HG03095 (cell line): ENCODE measurements around the gene ERC1.

Experiments used
- ATAC-seq: cut with Tn5 transposase; IDR thresholded peaks from one replicate; pipeline ENCODE4 v1.9.1; 2021; ENCODE audit warnings: moderate library complexity; ENCODE audit not compliant: unreplicated experiment

The ERC1 gene

GRCh38 chr12:1281683-1282366 lies 290.8 kb downstream of the ERC1 start:
- no peak for ATAC-seq

- ATAC-seq: no peak
Observed at GRCh38 chr12:1282670-1283315, 291.8 kb downstream of the ERC1 start.

GRCh38 chr12:1283316-1283715 lies 292.3 kb downstream of the ERC1 start:
- ATAC-seq: no peak

GRCh38 chr12:1284611-1285010 lies 293.6 kb downstream of the ERC1 start:
- no peak for ATAC-seq

GRCh38 chr12:1287446-1287975 lies 296.5 kb downstream of the ERC1 start:
- no peak for ATAC-seq

DNA sequence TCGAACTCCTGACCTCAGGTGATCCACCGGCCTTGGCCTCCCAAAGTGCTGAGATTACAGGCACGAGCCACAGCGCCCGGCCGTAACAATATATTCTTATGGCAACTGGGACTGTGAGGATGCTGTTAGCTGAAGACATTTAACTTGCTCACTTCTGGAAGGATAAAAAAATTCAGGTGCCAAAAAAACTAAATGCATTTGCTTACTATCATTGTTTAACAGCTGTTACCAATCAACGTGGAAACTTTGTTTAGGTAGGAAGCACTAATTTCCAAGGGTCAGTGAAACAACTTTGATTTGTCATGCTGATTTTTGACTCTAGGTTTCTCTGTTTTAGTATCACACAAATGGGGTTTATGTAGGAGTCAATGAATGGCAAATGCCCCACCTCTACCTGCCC lies 297.3 kb downstream of the ERC1 start:
- ATAC-seq: no peak

GRCh38 chr12:1289371-1290155 lies 298.5 kb downstream of the ERC1 start:
- no peak for ATAC-seq

- ATAC-seq: no peak
Observed at GRCh38 chr12:1290716-1291115, 299.7 kb downstream of the ERC1 start.

GRCh38 chr12:1291601-1292332 lies 300.7 kb downstream of the ERC1 start:
- ATAC-seq: no peak

DNA sequence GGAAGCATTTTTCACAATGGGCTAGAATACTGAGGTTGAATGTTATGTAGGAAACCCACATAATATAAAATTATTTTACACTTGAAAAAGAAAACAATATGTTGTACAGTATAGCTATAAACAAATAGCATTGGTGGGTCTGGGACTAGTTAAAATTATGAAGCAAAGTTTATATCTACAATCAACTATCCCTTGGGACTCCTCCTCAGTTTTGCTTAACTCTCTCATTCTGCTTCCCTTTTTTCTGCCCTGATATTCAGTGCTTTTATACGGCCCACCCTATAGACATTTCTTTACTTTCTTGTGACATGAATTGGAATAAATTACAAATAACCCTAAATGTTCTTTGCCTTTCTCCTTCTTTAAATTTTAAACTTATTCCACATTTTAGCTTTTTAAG lies 302.9 kb downstream of the ERC1 start:
- ATAC-seq: no peak

DNA sequence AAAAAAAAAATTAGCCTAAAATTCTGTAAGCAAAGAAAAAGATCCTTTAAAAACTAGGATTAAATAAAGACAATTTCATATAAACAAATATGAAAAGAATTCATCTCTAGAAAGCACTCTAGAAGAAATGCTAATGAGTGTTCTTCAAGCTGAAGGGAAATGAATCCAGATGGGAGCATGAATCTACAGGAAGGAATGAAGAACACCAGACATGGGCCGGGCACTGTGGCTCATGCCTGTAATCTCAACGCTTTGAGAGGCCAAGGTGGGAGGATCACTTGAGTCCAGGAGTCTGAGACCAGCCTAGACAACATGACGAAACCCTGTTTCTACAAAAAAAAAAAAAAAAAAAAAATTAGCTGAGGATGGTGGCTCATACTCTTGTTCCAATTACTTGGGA lies 306.2 kb downstream of the ERC1 start:
- no peak for ATAC-seq

DNA sequence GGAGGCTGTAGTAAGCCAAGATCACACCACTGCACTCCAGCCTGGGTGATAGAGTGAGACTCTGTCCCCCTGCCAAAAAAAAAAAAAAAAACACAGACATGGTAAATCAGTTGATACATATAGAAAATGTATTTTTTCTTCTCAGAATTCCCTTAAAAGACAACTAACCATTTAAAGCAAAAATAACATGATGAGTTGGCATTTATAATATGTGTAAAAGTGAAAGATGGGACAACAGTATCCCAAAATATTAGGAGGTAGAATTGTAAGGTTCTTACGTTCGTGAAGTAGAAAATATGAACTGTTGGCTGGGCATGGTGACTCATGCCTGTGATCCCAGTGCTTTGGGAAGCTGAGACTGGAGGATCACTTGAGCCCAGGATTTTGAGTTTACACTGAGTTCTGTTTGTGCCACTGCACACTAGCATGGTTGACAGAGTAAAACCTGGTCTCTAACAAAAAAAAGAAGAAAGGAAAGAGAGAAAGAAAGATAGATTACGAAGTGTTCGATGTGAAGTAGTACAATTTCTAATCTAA lies 306.7 kb downstream of the ERC1 start:
- ATAC-seq: no peak

DNA sequence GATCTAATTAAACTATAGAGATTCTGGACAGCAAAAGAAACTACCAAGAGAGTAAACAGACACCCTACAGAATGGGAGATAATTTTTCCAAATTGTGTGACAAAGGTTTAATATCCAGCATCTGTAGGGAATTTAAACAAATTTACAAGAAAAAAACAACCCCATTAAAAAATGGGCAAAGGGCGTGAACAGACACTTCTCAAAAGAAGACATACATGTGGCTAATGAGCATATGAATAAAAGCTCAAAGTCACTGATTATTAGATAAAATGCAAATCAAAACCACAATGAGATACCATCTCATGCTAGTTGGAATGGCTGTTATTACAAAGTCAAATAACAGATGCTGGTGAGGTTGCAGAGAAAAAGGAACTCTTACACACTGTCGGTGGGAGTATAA lies 309.4 kb downstream of the ERC1 start:
- ATAC-seq: no peak

DNA sequence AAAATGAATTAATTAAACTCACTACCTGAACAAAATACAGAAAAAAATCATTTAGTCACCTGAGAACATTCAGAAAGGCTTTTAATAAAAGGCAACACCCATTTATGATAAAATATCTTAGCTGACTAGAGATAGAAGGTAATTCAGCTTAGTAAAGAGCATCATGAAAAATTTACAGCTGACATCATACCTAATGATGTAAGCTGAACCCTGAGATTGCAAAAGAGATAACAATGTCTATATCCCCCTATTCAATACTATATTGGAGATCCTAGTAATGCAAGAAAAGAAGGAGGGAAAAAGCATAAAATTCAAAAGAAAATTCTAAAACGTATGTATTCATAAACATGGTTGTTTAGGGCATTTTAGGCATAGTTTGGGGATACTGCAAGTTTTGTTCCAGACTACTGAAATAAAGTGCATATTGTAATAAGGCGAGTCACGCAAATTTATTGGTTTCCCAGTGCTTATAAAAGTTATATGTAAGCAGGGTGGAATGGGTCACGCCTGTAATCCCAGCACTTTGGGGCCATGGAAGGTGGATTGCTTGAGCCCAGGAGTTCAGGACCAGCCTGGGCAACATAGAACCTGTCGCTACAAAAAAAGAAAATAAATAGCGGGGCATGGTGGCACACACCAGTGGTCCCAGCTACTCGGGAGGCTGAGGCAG lies 311.3 kb downstream of the ERC1 start:
- no peak for ATAC-seq

DNA sequence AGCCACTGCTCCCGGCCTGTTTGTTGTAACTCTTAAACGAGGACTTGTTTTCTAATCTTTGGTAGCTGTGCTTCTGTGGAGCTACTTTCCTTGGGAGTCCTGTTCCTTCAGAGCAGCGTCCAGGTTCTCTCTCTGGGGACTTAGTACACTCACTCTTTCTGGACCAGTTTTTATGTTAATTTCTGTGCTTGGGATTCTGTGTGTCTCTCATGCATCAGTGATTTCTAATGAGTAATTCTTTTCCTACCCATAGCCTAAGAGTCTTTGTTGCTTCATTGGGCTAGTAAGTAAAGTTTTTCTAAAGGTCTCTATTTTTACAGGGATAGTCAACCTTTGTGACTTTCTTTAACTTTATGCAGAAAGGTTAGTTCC lies 314.0 kb downstream of the ERC1 start:
- ATAC-seq: no peak

- ATAC-seq: no peak
Observed at GRCh38 chr12:1305791-1306500, 314.9 kb downstream of the ERC1 start.

DNA sequence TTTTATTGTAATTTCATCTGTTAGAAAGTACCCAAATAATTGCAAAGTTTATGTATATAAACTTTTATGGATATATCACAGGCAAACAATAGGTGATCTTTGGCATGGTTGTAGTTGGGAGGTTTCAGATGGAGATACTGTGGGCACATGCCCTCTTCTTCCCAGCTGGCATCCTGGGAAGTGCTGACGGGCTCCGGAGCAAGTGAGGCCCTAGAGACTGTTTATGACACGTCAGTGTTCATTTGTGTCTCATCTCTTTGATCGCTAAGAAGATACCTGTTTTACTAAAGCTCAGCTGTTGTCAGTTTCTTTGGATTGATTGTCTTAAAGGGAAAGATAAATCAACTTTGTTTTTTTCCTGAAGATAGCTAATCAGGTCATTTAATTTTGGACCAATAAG lies 315.8 kb downstream of the ERC1 start:
- no peak for ATAC-seq

- no peak for ATAC-seq
Observed at GRCh38 chr12:1307796-1308195, 316.8 kb downstream of the ERC1 start.

DNA sequence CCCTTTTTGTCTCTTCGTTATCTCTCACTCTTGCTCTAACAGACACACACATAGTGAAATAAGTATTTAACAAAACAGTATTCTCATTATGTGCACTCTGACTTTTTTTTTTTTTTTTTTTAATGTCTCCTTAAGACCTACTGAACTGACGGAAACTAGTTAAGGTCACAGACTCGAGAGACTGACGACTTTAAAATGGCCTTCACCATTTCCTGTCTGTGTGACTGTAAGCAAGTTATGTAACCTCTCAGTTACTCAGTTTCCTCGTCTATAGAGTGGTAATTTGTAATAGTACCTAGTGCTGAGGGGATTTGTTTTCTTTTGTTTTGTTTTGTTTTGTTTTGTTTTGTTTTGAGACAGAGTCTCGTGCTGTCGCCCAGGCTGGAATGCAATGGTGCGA lies 318.6 kb downstream of the ERC1 start:
- no peak for ATAC-seq

GRCh38 chr12:1310653-1311052 lies 319.6 kb downstream of the ERC1 start:
- ATAC-seq: no peak
